K562 (cell line): ENCODE data around the gene TBX1. TPM values are rescaled to one million over a fixed set of nuclear protein-coding genes. Genes with fewer than 3 reads are reported as not detected.

Experiments
- ADNP ChIP-seq: fragments of 200-800 bp; sonication (Bioruptor generic); IDR thresholded peaks from 2 replicates; pipeline ENCODE4 v1.6.1; 2016; ENCODE audit warnings: missing genetic modification characterization, missing compliant biosample characterization
- E2F4 ChIP-seq: sonication (generic); formaldehyde crosslinking; IDR thresholded peaks from 2 replicates; pipeline ENCODE4 v1.8.0; 2022; ENCODE audit warnings: mild to moderate bottlenecking, low read depth, missing genetic modification reagents
- FOXK2 ChIP-seq, 2 experiments: fragments of 450-650 bp; IDR thresholded peaks in 1 of 2; conservative IDR thresholded peaks in 1 of 2; 2 replicates each; pipeline ENCODE4 v1.6.1; 2016; ENCODE audit warnings: low read depth in 2 of 2, mild to moderate bottlenecking in 1 of 2
- GATAD2A ChIP-seq: fragments of 450-650 bp; IDR thresholded peaks from 2 replicates; pipeline ENCODE4 v1.6.1; 2017
- HCFC1 ChIP-seq: IDR thresholded peaks from 2 replicates; pipeline ENCODE4 v1.6.1; 2012; ENCODE audit warnings: low read depth, low read length, improper control_type of control experiment
- MAFG ChIP-seq: fragments of 450-650 bp; conservative IDR thresholded peaks from 2 replicates; pipeline ENCODE4 v1.6.1; 2016; ENCODE audit warnings: missing genetic modification characterization, missing compliant biosample characterization
- MAZ ChIP-seq, 2 experiments: fragments of 450-650 bp in 1 of 2; sonication (generic) in 1 of 2; formaldehyde crosslinking; IDR thresholded peaks in 1 of 2; conservative IDR thresholded peaks in 1 of 2; 2 replicates each; pipeline versions ENCODE4 v1.4.0 to v1.5.0; 2020; ENCODE audit warnings: mild to moderate bottlenecking in 1 of 2, missing genetic modification reagents in 1 of 2
- NFIC ChIP-seq: fragments of 450-650 bp; IDR thresholded peaks from 2 replicates; pipeline ENCODE4 v1.6.1; 2017; ENCODE audit warnings: mild to moderate bottlenecking, inconsistent platforms
- NR2F6 ChIP-seq: fragments of 450-650 bp; formaldehyde crosslinking; IDR thresholded peaks from 2 replicates; pipeline ENCODE4 v1.4.0; 2020; ENCODE audit warnings: mild to moderate bottlenecking
- RBM22 ChIP-seq: fragments of 200-400 bp; formaldehyde crosslinking; IDR thresholded peaks from 2 replicates; pipeline ENCODE4 v1.6.1; 2018; ENCODE audit warnings: low read length, low read depth; ENCODE audit not compliant: poor library complexity, severe bottlenecking
- SAP30 ChIP-seq: fragments of 200-600 bp; sonication (generic); IDR thresholded peaks from 2 replicates; pipeline ENCODE4 v1.6.1; 2012; ENCODE audit warnings: borderline replicate concordance, low read depth, mild to moderate bottlenecking, moderate library complexity, low read length, control low read depth, inconsistent platforms; ENCODE audit not compliant: insufficient read depth, poor library complexity, severe bottlenecking
- SIN3A ChIP-seq, 2 experiments: fragments of 150-350 bp in 1 of 2; IDR thresholded peaks; 2 replicates each; pipeline ENCODE4 v1.6.1; 2011 to 2016; ENCODE audit warnings: borderline replicate concordance in 2 of 2, low read depth in 2 of 2, low read length in 2 of 2, mild to moderate bottlenecking in 2 of 2, moderate library complexity in 2 of 2; ENCODE audit not compliant: control insufficient read depth in 1 of 2
- SMARCE1 ChIP-seq: fragments of 450-650 bp; IDR thresholded peaks from 2 replicates; pipeline ENCODE4 v1.7.1; 2016; ENCODE audit warnings: mild to moderate bottlenecking
- TAL1 ChIP-seq: fragments of 450-650 bp; IDR thresholded peaks from 2 replicates; pipeline ENCODE4 v1.6.1; 2016; ENCODE audit warnings: mild to moderate bottlenecking
- TCF7L2 ChIP-seq: fragments of 150-350 bp; IDR thresholded peaks from 2 replicates; pipeline ENCODE4 v1.6.1; 2016; ENCODE audit warnings: low read depth, mild to moderate bottlenecking, low read length, moderate library complexity
- VEZF1 ChIP-seq: fragments of 200-800 bp; sonication (Bioruptor generic); IDR thresholded peaks from 2 replicates; pipeline ENCODE4 v1.6.1; 2017; ENCODE audit warnings: missing genetic modification characterization, missing compliant biosample characterization
- YBX1 ChIP-seq: fragments of 450-650 bp; IDR thresholded peaks from 2 replicates; pipeline ENCODE4 v1.7.1; 2016; ENCODE audit warnings: mild to moderate bottlenecking
- ZNF134 ChIP-seq: fragments of 250-450 bp; sonication (Bioruptor Pico); conservative IDR thresholded peaks from 2 replicates; pipeline ENCODE4 v1.4.0; 2020
- ZNF445 ChIP-seq: fragments of 250-450 bp; sonication (Bioruptor Pico); IDR thresholded peaks from 2 replicates; pipeline ENCODE4 v1.4.0; 2020; ENCODE audit warnings: low read depth, mild to moderate bottlenecking, moderate library complexity
- ZNF668 ChIP-seq: fragments of 250-450 bp; sonication (Bioruptor Pico); IDR thresholded peaks from 2 replicates; pipeline ENCODE4 v1.8.0; 2022; ENCODE audit warnings: mild to moderate bottlenecking, inconsistent platforms
- ZNF830 ChIP-seq: fragments of 250-450 bp; sonication (Bioruptor Pico); IDR thresholded peaks from 2 replicates; pipeline ENCODE4 v1.5.0; 2021; ENCODE audit warnings: mild to moderate bottlenecking
- polyA plus RNA-seq, 8 experiments: library from polyadenylated mRNA; depleted of rRNA in 4 of 8; stranded (reverse) in 5 of 8; unstranded in 3 of 8; fragments of >200 nt; fragmentation: Nextera tagmentation in 2 of 8; fragmentation: Illumina TruSeq in 1 of 8; extraction: Ambion mirVana in 2 of 8; extraction: Trizol in 1 of 8; gene quantifications; 2 replicates each; pipeline versions ENCODE4 v1.2.1 to v1.2.3, GENCODE V29; 2011 to 2014; ENCODE audit warnings: inconsistent platforms in 1 of 8, missing spikeins in 1 of 8
- total RNA-seq, 7 experiments: library from RNA; depleted of rRNA in 6 of 7; stranded (reverse); fragments of >200 nt in 6 of 7; fragmentation: Illumina TruSeq in 2 of 7; extraction: Trizol in 2 of 7; gene quantifications; 2 replicates each; pipeline versions ENCODE4 v1.2.1 to v1.2.3, GENCODE V29; 2011 to 2021; ENCODE audit warnings: low replicate concordance in 1 of 7
- TF ChIP-seq, protein P1 (sequence below), 3 experiments: IDR thresholded peaks in 2 of 3; conservative IDR thresholded peaks in 1 of 3; 2 replicates each; pipeline ENCODE4 v1.5.1; 2011 to 2012; ENCODE audit warnings: low read length in 3 of 3, mild to moderate bottlenecking in 3 of 3, control low read depth in 2 of 3, improper control_type of control experiment in 1 of 3, inconsistent platforms in 1 of 3, low read depth in 1 of 3, mixed read lengths in 1 of 3, moderate library complexity in 1 of 3; ENCODE audit not compliant: insufficient read depth in 2 of 3
- TF ChIP-seq, protein P2 (sequence below): fragments of 450-650 bp; IDR thresholded peaks from 2 replicates; pipeline ENCODE4 v1.6.1; 2016; ENCODE audit warnings: missing biosample characterization, missing genetic modification characterization

Gene TBX1
- total and polyA plus RNA-seq, 9 of the 15 experiments (the other 6 are each of a cell fraction or from before 2014, with no cell fraction given) = 0.07 to 35.0 (median 3.9) TPM

GRCh38 chr22:19815093-19815822 is 54.7 kb downstream of the TBX1 start (continued):
- peak; percentile 94 for TF ChIP-seq GATAD2A
- TF ChIP-seq ADNP (tag) = no peak
- peak; percentile 61; the same call in 1 of the 2 replicates for TF ChIP-seq ZNF445 (CRISPR knock-in tag)
- TF ChIP-seq ZNF830 = no peak
- TF ChIP-seq MAZ (CRISPR knock-in tag; conservative IDR thresholded peaks at IDR 0.05 in 1 of 2, IDR thresholded peaks at IDR 0.05 in 1 of 2) = peak; percentile 91 to 97
- TF ChIP-seq SIN3A (IDR thresholded peaks at IDR 0.05; ENCODE audit: borderline replicate concordance in 2 of 2, control insufficient read depth in 1 of 2, low read depth in 2 of 2, low read length in 2 of 2) = no peak
- peak; percentile 41; the same call in 1 of the 2 replicates for TF ChIP-seq NFIC
- TF ChIP-seq TCF7L2 = no peak
- TF ChIP-seq ZNF668 = peak; percentile 68; the same call in 1 of the 2 replicates
- TF ChIP-seq, protein P1, sequence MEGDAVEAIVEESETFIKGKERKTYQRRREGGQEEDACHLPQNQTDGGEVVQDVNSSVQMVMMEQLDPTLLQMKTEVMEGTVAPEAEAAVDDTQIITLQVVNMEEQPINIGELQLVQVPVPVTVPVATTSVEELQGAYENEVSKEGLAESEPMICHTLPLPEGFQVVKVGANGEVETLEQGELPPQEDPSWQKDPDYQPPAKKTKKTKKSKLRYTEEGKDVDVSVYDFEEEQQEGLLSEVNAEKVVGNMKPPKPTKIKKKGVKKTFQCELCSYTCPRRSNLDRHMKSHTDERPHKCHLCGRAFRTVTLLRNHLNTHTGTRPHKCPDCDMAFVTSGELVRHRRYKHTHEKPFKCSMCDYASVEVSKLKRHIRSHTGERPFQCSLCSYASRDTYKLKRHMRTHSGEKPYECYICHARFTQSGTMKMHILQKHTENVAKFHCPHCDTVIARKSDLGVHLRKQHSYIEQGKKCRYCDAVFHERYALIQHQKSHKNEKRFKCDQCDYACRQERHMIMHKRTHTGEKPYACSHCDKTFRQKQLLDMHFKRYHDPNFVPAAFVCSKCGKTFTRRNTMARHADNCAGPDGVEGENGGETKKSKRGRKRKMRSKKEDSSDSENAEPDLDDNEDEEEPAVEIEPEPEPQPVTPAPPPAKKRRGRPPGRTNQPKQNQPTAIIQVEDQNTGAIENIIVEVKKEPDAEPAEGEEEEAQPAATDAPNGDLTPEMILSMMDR (IDR thresholded peaks at IDR 0.05 in 2 of 3, conservative IDR thresholded peaks at IDR 0.05 in 1 of 3; ENCODE audit: insufficient read depth in 2 of 3, low read depth in 1 of 3, low read length in 3 of 3) = 0 out of 6 replicates have a peak, but pooled peaks of 1 of the 3 experiments have one; percentile 15
- peak; percentile 47 for TF ChIP-seq SAP30
- TF ChIP-seq E2F4 = no peak
- peak; percentile 85 for TF ChIP-seq SMARCE1
- TF ChIP-seq YBX1 = no peak
- TF ChIP-seq, protein P2, sequence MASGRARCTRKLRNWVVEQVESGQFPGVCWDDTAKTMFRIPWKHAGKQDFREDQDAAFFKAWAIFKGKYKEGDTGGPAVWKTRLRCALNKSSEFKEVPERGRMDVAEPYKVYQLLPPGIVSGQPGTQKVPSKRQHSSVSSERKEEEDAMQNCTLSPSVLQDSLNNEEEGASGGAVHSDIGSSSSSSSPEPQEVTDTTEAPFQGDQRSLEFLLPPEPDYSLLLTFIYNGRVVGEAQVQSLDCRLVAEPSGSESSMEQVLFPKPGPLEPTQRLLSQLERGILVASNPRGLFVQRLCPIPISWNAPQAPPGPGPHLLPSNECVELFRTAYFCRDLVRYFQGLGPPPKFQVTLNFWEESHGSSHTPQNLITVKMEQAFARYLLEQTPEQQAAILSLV (tag) = no peak
- TF ChIP-seq HCFC1 = peak; percentile 45
- no peak for TF ChIP-seq RBM22
- no peak for TF ChIP-seq ZNF134 (CRISPR knock-in tag)
- TF ChIP-seq MAFG = no peak
- TF ChIP-seq NR2F6 (CRISPR knock-in tag) = no peak
- TF ChIP-seq FOXK2 (conservative IDR thresholded peaks at IDR 0.05 in 1 of 2, IDR thresholded peaks at IDR 0.05 in 1 of 2; ENCODE audit: low read depth in 2 of 2) = peak; percentile 76 to 78
- TF ChIP-seq VEZF1 (CRISPR knock-in tag) = peak; percentile 78
- peak; percentile 11; the same call in 1 of the 2 replicates for TF ChIP-seq TAL1
